Stimulated activated CD8-positive, alpha-beta memory T cell treated with anti-CD3 and anti-CD28 coated beads, Interleukin-12 subunit alpha, Interleukin-12 subunit beta, amount 100 ng/mL, for 24 hours (primary cell): ENCODE data around the gene RCCD1.
"Not testable (repeated sequence)": the region's sequence is repeated elsewhere in the genome, so short reads cannot be mapped to it uniquely, and the experiment has no call there.

Experiments
- DNase-seq: peaks from one replicate; pipeline ENCODE4 v3.0.0-alpha.2; 2020; ENCODE audit errors: extremely low read depth

Gene RCCD1, protein sequence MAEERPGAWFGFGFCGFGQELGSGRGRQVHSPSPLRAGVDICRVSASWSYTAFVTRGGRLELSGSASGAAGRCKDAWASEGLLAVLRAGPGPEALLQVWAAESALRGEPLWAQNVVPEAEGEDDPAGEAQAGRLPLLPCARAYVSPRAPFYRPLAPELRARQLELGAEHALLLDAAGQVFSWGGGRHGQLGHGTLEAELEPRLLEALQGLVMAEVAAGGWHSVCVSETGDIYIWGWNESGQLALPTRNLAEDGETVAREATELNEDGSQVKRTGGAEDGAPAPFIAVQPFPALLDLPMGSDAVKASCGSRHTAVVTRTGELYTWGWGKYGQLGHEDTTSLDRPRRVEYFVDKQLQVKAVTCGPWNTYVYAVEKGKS

DNA sequence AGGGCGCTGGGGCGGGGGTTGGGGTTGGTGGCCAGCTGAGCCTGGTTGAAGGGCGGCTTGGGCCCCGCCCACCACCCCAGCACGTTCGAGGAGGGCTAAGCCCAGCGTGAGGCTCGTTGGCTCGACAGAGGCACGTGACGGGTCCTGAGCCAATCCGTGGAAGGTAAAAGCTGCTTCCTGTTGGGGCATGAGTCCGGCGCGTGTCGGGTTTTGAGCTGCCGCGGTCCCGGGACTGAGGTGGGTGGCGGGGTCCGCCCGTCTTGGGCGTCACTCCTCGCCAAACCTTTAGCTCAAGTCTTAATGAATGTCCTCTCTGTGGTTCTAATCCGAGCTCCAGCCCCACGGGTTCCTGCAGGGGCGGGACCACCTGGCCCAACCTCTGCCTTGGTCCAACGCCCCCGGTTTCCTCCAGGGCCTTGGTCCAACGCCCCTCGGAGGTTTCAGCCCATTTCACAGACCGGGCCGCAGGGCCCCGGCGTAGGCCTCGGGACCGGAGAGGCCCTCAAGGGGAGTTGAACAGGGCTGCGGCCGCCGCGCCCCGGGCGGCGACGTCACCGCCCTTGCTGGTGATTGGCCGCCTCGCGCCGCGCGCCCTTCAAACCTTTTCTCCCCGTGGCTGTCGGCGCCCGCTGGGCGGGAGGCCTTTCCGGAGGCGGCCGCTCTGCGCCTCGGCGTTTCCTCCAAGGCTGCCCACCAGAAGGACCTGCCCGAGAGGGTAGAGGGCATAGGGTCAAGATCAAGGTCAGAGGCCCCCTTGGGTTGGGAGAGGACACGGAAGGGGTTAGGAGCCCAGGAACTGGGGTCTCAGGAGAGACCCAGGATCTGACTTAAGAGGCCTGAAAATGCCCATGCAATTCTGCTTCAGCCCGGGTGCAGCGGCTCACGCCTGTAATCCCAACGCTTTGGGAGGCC, at the start of gene RCCD1:
TSS of gene RCCD1 (plus strand) at position 173 of the 912 bp plus-strand sequence. CDS start 1,851 bp downstream, outside the sequence.
- DNase-seq = peak; percentile 75

DNA sequence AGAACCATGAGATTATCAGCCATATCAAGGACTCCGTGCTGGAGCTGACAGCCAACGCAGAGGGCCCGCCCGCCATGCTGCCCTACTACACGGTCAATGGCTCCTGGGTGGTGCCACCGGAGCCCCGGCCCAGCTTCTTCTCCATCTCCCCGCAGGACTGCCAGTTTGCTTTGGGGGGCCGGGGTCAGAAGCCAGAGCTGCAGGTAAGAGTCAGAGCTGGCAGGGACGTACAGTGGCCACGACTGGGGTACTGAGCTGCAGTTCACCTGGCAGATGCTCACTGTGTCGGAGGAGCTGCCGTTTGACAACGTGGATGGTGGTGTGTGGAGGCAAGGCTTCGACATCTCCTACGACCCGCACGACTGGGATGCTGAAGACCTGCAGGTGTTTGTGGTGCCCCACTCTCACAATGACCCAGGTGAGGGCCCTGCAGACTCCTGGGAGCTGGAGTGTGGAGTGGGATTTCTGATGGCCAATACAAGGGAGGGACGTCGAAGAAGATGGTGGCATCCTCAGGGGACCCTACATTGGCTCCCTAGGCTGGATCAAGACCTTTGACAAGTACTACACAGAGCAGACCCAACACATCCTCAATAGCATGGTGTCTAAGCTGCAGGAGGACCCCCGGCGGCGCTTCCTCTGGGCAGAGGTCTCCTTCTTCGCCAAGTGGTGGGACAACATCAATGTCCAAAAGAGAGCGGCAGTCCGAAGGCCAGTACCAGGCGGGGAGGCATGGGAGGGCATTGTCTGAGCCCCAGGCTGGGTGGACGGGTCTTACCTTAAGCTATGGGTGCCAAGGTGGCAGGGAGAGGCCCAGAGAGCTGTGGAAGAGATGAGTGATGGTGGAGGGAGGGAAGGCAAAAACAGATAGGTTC, 49.1 kb upstream of the RCCD1 start:
- DNase-seq = no peak

DNA sequence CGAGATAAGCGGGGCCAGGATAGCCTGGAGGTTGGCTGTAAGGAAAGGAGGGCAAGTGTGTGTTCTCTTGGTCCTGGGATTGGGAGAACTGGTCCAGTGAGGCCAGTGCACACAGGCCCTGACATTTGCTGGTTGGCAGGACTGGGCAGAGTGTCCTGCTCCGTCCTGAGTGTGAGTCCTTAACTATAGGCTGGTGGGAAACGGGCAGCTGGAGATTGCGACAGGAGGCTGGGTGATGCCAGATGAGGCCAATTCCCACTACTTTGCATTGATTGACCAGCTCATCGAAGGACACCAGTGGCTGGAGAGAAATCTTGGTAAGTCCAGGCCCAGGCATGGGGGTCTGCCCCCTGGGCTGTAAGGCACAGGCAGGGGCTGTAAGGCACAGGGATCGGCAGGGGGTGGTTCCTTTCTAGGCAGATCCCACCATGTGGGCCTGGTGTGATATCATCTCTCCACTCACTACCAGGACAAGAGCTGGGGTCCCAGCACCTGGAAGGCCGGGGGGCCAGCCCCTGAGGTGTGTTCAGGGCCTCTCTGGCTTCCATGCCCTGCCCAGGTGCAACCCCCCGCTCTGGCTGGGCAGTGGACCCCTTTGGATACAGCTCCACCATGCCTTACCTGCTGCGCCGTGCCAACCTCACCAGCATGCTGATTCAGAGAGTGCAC, 48.4 kb upstream of the RCCD1 start:
- no peak for DNase-seq

DNA sequence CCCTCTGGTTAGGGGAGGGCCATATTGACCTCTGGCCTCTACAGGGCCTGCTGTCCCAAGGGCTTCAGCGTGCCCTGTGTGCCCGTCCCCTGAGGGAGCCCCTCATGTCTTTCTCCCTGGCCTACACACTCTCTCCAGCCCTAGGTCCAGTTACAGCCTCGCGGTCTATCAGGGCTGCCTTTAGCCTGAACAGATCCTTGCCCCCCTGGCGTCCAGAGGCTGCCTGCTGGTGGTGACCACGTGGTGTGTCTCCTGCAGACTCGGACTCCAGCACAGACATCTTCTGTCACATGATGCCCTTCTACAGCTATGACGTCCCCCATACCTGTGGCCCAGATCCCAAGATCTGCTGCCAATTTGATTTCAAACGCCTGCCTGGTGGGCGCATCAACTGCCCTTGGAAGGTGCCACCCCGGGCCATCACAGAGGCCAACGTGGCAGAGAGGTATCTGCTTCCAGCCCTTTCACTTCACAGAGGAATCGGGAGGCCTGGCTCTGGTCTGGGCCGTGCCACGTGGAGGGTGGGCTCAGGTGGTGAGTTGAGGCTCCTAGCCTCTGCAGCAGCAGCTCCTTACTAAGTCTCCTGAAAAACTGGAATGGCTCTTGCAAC, 47.5 kb upstream of the RCCD1 start:
- DNase-seq = no peak

DNA sequence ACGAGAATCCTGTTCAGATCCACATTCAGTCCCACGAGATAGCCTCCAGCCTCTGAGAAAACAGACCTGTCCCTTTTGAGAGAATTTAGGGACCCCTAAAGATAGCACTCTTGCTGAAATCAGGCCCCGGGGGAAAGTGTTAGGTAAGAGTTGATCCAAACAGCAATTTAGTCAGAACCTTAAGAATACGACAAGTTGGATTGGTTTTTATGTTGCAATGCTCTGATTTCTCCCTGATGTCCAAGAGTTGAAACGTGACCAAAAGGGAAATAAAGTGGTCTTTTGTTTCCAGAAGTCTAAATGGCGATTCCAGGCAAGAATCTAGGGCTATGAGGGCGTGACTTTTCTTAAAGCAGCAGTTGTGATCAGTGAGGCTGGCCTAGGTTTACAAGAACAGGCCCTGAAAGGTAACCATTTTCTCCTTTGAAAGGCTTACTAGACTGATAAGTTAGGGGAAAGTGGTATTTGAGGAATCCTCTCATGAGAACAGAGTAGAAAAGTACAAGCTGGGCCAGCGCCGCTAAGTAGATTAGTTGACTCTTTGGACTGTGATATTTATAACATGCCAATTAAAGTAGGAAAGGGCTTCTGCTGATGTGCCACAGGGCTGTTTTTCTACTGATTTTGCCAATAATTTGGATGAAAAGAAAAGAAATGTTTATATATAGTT, 46.7 kb upstream of the RCCD1 start:
- DNase-seq = no peak

DNA sequence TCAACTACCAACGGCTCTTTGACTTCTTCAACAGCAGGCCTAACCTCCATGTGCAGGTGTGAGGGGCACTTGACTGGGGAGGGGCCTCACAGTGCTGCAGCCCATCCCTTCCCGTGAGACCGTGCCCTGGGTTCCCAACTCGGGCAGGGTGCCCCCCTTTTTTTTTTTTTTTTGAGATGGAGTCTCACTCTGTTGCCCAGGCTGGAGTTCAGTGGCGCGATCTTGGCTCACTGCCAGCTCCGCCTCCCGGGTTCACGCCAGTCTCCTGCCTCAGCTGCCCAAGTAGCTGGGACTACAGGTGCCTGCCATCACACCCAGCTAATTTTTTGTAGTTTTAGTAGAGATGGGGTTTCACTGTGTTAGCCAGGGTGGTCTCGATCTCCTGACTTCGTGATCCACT, 45.2 kb upstream of the RCCD1 start:
- not testable (repeated sequence) for DNase-seq

DNA sequence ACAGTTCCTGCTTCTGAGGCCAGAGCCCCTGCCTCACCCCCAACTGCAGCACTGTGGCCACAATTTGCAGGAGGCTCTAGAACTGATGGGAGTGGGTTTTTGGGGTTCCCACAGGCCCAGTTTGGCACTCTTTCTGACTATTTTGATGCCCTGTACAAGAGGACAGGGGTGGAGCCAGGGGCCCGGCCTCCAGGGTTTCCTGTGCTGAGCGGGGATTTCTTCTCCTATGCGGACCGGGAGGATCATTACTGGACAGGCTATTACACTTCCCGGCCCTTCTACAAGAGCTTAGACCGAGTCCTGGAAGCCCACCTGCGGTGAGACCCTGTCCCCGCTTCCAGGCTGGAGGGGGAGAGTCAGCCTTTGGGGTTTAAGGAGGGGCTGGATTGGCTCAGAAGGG, 44.7 kb upstream of the RCCD1 start:
- no peak for DNase-seq

DNA sequence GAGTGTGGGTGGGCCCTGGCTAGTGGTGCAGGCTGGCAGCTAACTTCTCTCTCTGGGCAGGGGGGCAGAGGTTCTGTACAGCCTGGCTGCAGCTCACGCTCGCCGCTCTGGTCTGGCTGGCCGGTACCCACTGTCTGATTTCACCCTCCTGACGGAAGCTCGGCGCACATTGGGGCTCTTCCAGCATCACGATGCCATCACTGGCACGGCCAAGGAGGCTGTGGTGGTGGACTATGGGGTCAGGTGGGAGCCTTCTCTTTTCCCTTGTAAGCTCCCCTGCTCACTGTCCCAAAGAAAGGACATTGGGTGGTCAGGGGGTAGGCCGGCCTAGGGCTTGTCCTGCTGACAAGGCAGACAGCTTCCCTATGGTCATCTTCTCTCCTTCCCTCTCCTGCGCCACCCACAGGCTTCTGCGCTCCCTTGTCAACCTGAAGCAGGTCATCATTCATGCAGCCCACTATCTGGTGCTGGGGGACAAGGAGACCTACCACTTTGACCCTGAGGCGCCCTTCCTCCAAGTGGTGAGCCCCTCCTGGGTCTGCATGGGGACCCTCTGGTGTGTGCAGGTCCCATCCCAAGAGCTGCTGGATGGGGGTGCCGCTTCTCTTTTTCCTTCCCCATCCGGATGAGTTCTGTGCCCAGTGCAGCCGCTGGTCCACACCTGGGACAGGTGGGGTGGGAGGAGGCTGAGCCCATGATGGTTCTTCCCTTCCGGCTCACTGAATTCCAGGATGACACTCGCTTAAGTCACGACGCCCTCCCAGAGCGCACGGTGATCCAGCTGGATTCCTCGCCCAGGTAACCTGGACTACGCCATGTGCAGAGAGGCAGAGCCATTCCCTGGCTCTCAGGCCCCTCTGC, 44.0 kb upstream of the RCCD1 start:
- DNase-seq = no peak

DNA sequence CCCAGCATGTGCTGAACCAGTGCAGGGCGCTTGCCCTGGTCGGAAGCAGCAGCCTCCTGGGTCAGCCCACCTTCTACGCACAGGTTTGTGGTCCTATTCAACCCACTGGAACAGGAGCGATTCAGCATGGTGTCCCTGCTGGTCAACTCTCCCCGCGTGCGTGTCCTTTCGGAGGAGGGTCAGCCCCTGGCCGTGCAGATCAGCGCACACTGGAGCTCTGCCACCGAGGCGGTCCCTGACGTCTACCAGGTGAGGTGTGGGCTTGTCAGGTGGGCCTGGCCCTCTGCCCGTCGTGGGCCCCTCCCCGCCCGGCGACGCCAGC, 43.4 kb upstream of the RCCD1 start:
- no peak for DNase-seq

DNA sequence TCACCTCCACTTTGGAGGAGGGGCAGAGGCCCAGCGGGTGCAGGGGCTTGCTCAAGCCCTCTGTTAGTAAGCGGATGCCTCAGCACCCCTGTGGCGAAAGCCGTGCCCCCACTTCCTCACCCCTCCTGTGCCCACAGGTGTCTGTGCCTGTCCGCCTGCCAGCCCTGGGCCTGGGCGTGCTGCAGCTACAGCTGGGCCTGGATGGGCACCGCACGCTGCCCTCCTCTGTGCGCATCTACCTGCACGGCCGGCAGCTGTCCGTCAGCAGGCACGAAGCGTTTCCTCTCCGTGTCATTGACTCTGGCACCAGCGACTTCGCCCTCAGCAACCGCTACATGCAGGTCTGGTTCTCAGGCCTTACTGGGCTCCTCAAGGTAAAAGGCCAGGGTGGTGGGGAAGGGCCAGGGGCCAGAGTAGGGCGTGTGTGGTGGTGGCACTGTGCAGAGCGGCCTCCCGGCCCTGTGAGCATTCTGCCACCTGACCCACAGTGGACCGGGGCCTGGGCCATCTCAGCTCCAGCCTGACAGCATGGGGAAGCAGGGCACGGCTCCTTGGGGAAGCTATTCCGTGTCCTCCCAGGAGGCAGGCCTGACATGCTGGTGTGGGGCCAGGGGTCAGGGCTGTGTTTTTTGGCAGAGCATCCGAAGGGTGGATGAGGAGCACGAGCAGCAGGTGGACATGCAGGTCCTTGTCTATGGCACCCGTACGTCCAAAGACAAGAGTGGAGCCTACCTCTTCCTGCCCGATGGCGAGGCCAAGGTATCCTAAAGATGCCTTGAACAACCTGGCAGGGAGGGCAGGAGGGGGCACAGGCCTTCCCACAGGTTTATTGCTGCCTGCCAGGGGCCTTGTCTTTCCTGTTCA, 42.5 kb upstream of the RCCD1 start:
- DNase-seq = no peak

DNA sequence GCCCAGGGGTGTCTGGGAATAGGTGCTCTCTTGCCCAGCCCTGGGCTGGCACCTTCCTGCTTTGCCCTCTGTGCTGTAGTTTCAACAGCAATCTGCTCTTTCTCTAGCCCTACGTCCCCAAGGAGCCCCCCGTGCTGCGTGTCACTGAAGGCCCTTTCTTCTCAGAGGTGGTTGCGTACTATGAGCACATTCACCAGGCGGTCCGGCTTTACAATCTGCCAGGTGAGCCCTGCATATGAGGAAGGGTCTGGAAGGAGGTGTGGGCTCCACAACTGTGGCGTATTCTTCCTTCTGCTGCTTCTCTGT, 42.0 kb upstream of the RCCD1 start:
- DNase-seq = no peak

DNA sequence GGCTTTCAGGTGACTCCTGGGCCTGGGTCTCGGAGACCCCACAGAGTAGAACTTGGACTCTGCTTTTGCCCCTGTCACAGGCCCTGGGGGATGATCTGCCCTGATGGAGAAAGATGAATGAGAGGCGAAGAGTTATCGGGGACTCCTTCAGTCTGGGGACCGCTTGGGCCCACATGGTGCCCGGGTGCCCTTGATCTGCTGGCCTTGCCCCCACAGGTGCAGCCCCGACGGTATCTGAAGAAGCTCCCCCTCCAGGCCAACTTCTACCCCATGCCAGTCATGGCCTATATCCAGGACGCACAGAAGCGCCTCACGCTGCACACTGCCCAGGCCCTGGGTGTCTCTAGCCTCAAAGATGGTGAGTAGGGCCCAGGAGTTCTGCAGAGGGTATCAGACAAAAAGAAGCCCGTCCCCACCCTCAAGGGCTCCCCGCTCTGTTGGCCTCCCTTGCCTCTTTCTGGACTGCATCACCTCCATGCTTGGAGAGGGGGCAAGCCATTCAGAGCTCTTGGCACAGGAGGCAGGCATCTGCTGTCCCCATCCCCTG, 41.2 kb upstream of the RCCD1 start:
- no peak for DNase-seq

DNA sequence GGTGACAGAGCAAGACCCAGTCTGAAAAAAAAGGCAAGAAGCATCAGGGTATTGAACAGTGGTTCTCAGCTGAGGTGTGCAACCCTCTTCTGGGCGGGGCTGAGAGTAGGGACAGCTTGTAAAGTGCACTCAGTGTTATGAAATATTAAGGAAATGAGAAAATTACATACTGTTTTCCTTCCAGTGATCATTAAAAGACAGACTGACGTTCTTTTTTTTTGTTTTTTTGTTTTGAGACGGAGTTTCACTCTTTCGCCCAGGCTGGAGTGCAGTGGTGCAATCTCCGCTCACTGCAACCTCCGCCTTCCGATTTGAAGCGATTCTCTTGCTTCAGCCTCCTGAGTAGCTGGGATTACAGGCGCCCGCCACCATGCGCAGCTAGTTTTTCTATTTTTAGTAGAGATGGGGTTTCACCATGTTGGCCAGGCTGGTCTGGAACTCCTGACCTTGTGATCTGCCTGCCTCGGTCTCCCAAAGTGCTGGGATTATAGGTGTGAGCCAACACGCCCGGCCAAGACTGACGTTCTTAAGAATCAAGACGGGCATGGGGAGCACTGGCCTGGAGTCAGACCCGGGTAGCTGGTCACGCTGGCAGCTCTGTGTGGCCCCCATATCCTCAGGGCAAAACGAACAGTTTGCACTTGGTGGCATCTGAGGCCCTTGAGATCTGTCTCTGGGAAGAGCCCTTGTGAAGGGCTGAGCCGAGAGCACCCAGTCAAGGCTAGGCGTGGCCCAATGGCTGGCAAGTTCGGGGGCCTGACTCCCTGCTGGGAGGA, 40.2 kb upstream of the RCCD1 start:
- DNase-seq = no peak

DNA sequence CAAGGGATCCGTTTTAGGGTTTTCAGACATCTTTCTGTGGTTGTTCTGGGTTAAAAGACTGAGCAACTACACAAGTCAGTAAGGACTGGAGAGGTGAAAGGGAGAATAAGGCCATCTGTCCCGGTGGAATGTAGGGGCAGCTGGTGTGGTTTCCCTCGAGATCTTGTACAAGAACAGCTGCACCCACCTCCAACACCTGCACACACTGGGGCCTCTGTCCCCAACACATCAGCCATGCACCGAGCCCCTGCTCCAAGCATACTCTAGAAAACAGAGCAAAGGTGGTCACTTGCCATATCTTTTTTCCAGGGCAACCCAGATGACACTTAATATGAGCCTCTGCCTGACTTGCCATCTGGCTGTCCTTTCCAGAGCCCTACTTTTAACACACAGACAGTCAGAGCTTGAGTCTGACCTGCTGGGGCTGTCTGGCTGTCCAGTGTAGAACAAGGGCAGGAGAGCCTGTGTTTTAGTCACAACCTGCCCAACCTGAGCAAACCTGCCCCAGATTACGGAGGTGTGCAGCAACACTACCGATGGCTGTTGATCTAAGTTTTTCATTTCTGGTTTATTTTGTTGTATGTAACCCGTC, 39.4 kb upstream of the RCCD1 start:
- DNase-seq = no peak

DNA sequence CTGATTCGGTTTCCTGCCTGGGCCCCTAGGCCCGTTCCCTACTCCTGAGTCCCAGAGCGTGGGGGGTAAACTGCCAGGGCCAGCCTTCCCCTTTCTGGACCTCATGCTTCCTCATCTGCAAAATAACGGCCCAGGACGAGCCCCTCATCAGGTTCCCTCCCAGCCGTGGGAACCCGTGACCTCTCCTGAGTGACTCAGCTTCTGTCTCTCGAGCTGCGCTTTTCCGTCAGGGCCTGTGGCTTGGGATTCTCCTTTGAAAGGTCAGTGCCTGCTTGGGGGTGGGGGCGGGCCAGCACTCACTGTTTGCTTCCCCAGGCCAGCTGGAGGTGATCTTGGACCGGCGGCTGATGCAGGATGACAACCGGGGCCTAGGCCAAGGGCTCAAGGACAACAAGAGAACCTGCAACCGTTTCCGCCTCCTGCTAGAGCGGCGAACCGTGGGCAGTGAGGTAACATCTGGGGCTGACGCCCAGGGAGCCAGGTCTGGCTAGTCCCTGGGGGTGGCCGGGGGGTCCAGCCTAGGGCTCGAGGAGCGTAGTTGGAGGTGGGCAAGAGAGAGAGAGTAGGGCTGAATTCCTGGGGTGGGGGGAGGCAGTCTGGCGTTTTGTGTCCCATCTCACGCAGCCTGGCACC, 38.8 kb upstream of the RCCD1 start:
- DNase-seq = no peak

DNA sequence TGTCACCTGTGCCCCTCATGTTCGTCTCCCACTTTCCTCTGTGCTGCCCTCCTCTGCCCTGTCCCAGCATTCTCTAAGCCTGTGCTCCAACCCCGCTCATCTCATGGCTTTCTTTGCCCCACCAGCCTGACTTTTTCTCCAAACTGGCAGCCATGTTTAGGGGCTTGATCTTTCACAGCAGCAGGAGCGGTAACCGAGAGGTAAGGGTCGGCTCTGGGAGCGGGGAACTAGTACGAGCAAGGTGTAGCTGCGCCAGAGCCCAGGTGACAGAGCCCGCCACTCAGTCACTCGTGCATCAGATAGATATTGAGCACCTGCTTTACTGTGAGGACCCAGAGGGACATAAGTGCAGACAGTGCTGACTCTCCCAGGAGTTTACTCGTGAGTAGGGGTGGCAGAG, 38.2 kb upstream of the RCCD1 start:
- DNase-seq = no peak

DNA sequence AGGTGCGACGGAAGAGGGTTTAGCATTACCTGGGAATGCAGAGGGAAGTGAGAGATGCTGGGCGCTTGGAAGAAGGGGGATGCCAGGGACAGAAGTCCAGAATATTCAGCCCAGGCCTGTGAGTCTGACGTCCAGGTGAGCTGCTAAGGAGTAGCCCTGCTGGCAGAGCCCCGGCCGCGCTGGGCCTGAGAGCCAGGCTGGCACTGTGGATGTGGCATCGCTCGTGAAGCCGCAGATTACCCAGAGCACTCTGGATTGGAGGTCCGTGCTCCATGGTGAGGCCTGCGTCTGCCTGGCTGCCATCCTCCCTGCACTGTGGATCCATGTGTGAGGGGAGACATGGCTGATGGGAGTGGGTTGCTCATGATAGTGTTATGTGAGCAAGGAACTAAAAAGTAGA, 37.1 kb upstream of the RCCD1 start:
- no peak for DNase-seq
